Peyer's patch (tissue), 4 donors: ENCODE measurements around the gene APELA. TPM values are rescaled to one million over a fixed set of nuclear protein-coding genes. Genes with fewer than 3 reads are reported as not detected.

ENCODE experiments used
- DNase-seq, 3 donors: peaks; one replicate each; pipeline ENCODE4 v3.0.0-alpha.2; 2017 to 2019
- H3K27ac ChIP-seq, 4 donors: fragments of 200-600 bp; sonication (generic); one replicate each; pipeline ENCODE4 v1.5.1; 2016 to 2019
- H3K27me3 ChIP-seq, 2 donors: fragments of 200-600 bp; sonication (generic); one replicate each; pipeline ENCODE4 v1.5.1; 2019
- H3K36me3 ChIP-seq, 3 donors: fragments of 200-600 bp; sonication (generic); one replicate each; pipeline ENCODE4 v1.5.1; 2016 to 2019
- H3K4me1 ChIP-seq, 4 donors: fragments of 200-600 bp; sonication (generic); one replicate each; pipeline ENCODE4 v1.5.1; 2016 to 2019
- H3K4me3 ChIP-seq, 4 donors: fragments of 200-600 bp; sonication (generic); 1 replicate in 3 of 4; 2 replicates in 1 of 4; pipeline ENCODE4 v1.5.1; 2016 to 2019; ENCODE audit warnings: mild to moderate bottlenecking in 1 of 4
- H3K9me3 ChIP-seq, 4 donors: fragments of 200-600 bp; sonication (generic); one replicate each; pipeline ENCODE4 v1.5.1; 2016 to 2019; ENCODE audit warnings: mild to moderate bottlenecking in 1 of 4
- POLR2A ChIP-seq, 2 donors: fragments of 450-650 bp; IDR thresholded peaks; one replicate each; pipeline ENCODE4 v1.5.1; 2017; ENCODE audit warnings: antibody characterized with exemption in 2 of 2, mild to moderate bottlenecking in 2 of 2, moderate library complexity in 2 of 2
- total RNA-seq, 4 donors: library from RNA; depleted of rRNA; stranded (reverse); fragments of >200 nt; gene quantifications; one replicate each; pipeline ENCODE4 v1.1.0, GENCODE V29; 2016
- TF ChIP-seq, protein P1 (sequence below), 6 experiments: fragments of 450-650 bp in 4 of 6; fragments of 200-600 bp in 2 of 6; sonication (generic) in 1 of 6; IDR thresholded peaks; one replicate each; pipeline ENCODE4 v1.5.1; 2017 to 2019; ENCODE audit warnings: antibody characterized with exemption in 6 of 6, mild to moderate bottlenecking in 3 of 6, moderate library complexity in 1 of 6

The APELA gene, protein sequence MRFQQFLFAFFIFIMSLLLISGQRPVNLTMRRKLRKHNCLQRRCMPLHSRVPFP
- not detected for total RNA-seq

DNA sequence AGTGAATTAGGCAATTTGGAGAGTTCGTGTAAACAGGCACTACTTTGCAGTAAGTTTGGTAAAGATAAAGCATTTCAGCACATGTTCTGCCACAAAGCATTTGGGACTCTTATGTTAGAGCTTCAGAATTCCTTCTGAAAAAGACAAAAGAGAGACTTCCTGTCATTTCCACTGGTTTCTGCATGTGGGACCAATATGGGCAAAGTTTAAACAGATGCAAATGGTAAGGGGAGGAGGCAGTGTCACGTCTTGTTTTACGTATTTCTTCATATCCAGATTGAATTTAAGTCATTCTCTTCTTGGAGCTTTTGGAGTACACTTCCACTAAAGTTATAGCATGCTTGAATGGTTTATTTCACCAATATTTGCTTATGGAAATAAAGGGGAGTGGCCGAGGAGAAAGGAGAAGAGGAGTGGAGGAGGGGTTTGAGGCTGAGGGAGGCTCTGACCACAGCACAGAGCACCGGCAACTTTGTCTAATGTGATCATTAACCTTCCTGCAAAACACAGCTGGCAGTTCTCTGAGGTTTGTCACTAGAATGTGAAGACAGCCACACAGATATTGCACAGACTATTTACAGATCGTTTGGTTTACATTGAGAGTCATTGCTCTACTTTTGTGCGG, at the start of gene APELA:
TSS of gene APELA (plus strand) at position 479 of the 625 bp plus-strand sequence. CDS start 154 bp downstream, outside the sequence.
- no peaks in the 10 kb centered on the region for H3K9me3 ChIP-seq
- H3K36me3 ChIP-seq: no peaks in the 10 kb centered on the region
- no peaks in the 10 kb centered on the region for H3K4me1 ChIP-seq
- H3K27ac ChIP-seq: no peak within 1 kb of the TSS
- no peak for TF ChIP-seq POLR2A (IDR thresholded peaks at IDR 0.05)
- TF ChIP-seq, protein P1, sequence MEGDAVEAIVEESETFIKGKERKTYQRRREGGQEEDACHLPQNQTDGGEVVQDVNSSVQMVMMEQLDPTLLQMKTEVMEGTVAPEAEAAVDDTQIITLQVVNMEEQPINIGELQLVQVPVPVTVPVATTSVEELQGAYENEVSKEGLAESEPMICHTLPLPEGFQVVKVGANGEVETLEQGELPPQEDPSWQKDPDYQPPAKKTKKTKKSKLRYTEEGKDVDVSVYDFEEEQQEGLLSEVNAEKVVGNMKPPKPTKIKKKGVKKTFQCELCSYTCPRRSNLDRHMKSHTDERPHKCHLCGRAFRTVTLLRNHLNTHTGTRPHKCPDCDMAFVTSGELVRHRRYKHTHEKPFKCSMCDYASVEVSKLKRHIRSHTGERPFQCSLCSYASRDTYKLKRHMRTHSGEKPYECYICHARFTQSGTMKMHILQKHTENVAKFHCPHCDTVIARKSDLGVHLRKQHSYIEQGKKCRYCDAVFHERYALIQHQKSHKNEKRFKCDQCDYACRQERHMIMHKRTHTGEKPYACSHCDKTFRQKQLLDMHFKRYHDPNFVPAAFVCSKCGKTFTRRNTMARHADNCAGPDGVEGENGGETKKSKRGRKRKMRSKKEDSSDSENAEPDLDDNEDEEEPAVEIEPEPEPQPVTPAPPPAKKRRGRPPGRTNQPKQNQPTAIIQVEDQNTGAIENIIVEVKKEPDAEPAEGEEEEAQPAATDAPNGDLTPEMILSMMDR (IDR thresholded peaks at IDR 0.05): no peak
- no peak for DNase-seq
- no peak within 1 kb of the TSS for H3K4me3 ChIP-seq
- no peaks in the 10 kb centered on the region for H3K27me3 ChIP-seq

DNA sequence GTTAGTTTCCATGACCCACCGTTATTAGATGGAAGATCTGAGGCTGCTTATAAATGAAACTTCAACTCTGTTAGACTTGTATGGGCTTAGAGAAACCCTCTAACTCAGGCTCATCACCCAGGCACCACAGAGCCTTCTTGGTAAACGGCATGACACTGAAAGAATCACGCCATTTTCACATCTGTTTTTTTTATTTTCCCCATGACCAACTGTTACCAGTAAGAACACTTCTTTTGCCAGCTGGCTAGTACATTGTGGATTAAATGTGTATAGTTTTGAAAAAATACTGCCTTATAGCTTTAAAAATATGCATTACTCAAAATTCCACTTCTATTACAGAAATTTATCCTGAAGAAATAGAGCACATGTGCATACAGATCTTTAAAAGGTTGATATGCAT, 48.0 kb upstream of the APELA start:
- Histone ChIP-seq H3K9me3 (no peaks in the 10 kb centered on the region), H3K4me1 (no peaks in the 10 kb centered on the region), H3K4me3 (no peak overlapping the region), H3K27ac (no peak overlapping the region), H3K27me3 (no peaks in the 10 kb centered on the region), H3K36me3 (no peaks in the 10 kb centered on the region)
- no peak for DNase-seq
- no peak for TF ChIP-seq POLR2A (IDR thresholded peaks at IDR 0.05)
- TF ChIP-seq, protein P1 (IDR thresholded peaks at IDR 0.05): no peak

DNA sequence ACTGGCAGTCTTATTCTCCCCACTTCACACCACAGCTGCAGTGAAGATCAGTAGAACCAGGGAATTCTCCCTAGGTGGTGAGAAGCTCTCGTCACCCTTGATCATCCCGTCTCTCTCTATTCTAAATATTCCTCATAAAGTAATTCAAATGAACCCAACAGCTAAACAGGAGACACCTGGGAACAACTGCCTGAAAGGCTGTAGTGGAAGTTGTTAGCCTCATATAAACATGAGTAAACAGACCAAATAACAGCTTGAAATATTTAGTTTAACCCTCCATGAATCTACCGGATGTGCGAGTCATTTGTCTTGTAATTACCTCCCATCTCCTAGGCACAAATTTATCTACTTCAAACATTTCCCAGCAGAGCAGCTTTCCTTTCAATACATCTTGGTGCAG, 30.4 kb upstream of the APELA start:
- H3K36me3 ChIP-seq: no peaks in the 10 kb centered on the region
- no peak overlapping the region for H3K4me3 ChIP-seq
- no peak for TF ChIP-seq POLR2A (IDR thresholded peaks at IDR 0.05)
- TF ChIP-seq, protein P1 (IDR thresholded peaks at IDR 0.05): no peak
- no peak for DNase-seq
- no peaks in the 10 kb centered on the region for H3K9me3 ChIP-seq
- H3K27me3 ChIP-seq: no peaks in the 10 kb centered on the region
- H3K27ac ChIP-seq: no peak overlapping the region
- H3K4me1 ChIP-seq: no peaks in the 10 kb centered on the region

DNA sequence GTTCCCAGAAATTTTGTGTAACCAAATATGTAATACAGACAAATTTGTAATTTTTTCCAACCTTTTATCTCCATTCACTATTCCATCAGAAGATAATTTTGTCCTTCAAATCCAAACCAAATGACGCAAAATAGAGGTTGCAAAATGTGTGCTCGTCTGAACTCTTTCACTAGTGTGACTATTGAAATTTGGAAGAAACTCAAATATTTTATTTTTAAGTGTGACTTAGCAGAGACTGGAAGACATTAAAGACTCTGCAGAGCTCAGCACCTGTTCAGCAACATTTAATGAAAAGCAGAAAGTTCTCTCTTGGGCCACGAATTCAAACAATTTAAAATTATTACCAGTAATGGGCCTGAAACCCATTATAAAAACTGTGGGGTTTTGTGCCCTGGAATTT, 30.0 kb upstream of the APELA start:
- TF ChIP-seq, protein P1 (IDR thresholded peaks at IDR 0.05): no peak
- TF ChIP-seq POLR2A (IDR thresholded peaks at IDR 0.05): no peak
- H3K36me3 ChIP-seq: no peaks in the 10 kb centered on the region
- H3K9me3 ChIP-seq: no peaks in the 10 kb centered on the region
- no peak for DNase-seq
- H3K4me3 ChIP-seq: no peak overlapping the region
- no peak overlapping the region for H3K27ac ChIP-seq
- no peaks in the 10 kb centered on the region for H3K27me3 ChIP-seq
- H3K4me1 ChIP-seq: no peaks in the 10 kb centered on the region

DNA sequence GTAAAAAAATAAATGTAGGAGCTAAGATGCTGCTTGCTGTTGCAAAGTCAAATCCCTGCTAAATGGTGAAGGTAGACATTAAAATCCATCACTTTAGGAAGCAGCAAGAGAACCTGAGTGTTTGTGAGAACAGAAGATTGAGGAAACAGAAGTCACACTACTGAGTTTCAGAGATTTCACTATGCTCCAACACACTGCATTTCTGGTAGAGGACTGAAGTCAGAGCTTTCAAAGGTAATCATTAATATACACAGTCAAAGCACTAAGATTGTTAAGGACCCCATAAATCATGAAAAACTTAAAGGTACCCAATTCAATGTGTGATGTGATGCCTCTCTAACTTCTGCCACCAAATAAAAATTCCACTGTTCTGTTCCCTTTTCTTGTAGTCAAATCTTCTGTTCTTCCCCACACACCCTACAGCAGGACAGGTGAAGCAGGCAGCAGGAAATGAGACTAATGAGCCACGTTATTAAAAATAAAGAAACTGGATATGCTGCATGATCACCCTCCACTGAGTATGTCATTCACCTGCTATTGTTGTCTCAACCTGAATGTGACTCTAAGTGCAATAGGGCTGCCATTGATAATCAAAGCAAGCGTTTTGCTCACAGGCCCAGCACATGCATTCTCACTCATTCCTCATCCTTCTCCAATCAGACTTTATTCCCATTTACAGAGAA, 28.9 kb upstream of the APELA start:
- H3K27me3 ChIP-seq: no peaks in the 10 kb centered on the region

More for the DNA sequence above, 28.9 kb upstream of the APELA start:
- Histone ChIP-seq H3K4me1 (no peaks in the 10 kb centered on the region), H3K9me3 (no peaks in the 10 kb centered on the region), H3K36me3 (no peaks in the 10 kb centered on the region), H3K4me3 (no peak overlapping the region), H3K27ac (no peak overlapping the region)
- TF ChIP-seq, protein P1 (IDR thresholded peaks at IDR 0.05): no peak
- no peak for TF ChIP-seq POLR2A (IDR thresholded peaks at IDR 0.05)
- DNase-seq: no peak
